A549 (cell line): ENCODE results near the gene GPAM. TPM values are rescaled to one million over a fixed set of nuclear protein-coding genes. Genes with fewer than 3 reads are reported as not detected.

Experiments
- ATAC-seq, 2 experiments: fragments of 200-7000 bp in 1 of 2; fragments of >200 bp in 1 of 2; cut with Nextera tagmentation in 1 of 2; cut with Tn5 transposase in 1 of 2; 3 replicates each; pipeline versions ENCODE4 v1.8.0 to v1.9.1; 2018 to 2020; ENCODE audit warnings: mild to moderate bottlenecking in 1 of 2, moderate library complexity in 1 of 2
- CTCF ChIA-PET: fragments of 300-600 bp; sonication (Branson Sonifier 250); formaldehyde crosslinking; extraction: SDS; loops from one replicate; lab custom pipeline; 2021; ENCODE audit warnings: antibody characterized with exemption, inconsistent platforms; lab: Yijun Ruan, JAX
- POLR2A ChIA-PET: fragments of 350-600 bp; formaldehyde crosslinking; extraction: SDS; loops from one replicate; lab custom pipeline; 2021; ENCODE audit warnings: antibody characterized with exemption, inconsistent platforms; lab: Yijun Ruan, JAX
- DNase-seq, 2 experiments: peaks; one replicate each; pipeline versions ENCODE4 v3.0.0 to v3.0.0-alpha.2; 2011 to 2016; ENCODE audit warnings: low read depth in 1 of 2, low spot score in 1 of 2
- FAIRE-seq: peaks from 2 replicates; lab custom pipeline; 2011; peaks lifted over from hg19 to GRCh38; lab: Jason Lieb, UNC
- H3K27ac ChIP-seq, 2 experiments: fragments of >200 bp; sonication (Bioruptor Twin); formaldehyde crosslinking; 3 replicates each; pipeline ENCODE4 v1.5.1; 2016 to 2017
- H3K4me1 ChIP-seq: fragments of >200 bp; sonication (Bioruptor Twin); formaldehyde crosslinking; 3 replicates; pipeline ENCODE4 v1.6.1; 2016
- H3K4me2 ChIP-seq: fragments of >200 bp; sonication (Bioruptor Twin); formaldehyde crosslinking; 3 replicates; pipeline ENCODE4 v1.6.1; 2016
- H3K4me3 ChIP-seq: fragments of >200 bp; sonication (Bioruptor Twin); formaldehyde crosslinking; 3 replicates; pipeline ENCODE4 v1.5.1; 2016
- H3K9me3 ChIP-seq: fragments of >200 bp; sonication (Bioruptor Twin); formaldehyde crosslinking; 3 replicates; pipeline ENCODE4 v1.6.1; 2016
- CBX8 ChIP-seq: fragments of 200-600 bp; sonication (generic); IDR thresholded peaks from 2 replicates; pipeline ENCODE4 v1.6.1; 2016
- CHD2 ChIP-seq: fragments of 150-350 bp; IDR thresholded peaks from 2 replicates; pipeline ENCODE4 v1.6.1; 2014; ENCODE audit warnings: low read length; ENCODE audit not compliant: partially characterized antibody
- EHMT2 ChIP-seq: fragments of 200-600 bp; sonication (generic); IDR thresholded peaks from 2 replicates; pipeline ENCODE4 v1.6.1; 2016; ENCODE audit warnings: antibody characterized with exemption, low read depth, mild to moderate bottlenecking, moderate library complexity
- EP300 ChIP-seq, 2 experiments: fragments of >200 bp; sonication (Bioruptor Twin); formaldehyde crosslinking; IDR thresholded peaks; 2 replicates in 1 of 2; 3 replicates in 1 of 2; pipeline ENCODE4 v1.6.1; 2016 to 2017
- FOXS1 ChIP-seq: fragments of 250-450 bp; sonication (Bioruptor Pico); IDR thresholded peaks from 2 replicates; pipeline ENCODE4 v1.5.0; 2020; ENCODE audit warnings: mild to moderate bottlenecking, moderate library complexity
- HOXA7 ChIP-seq: fragments of 250-450 bp; sonication (Bioruptor Pico); IDR thresholded peaks from 2 replicates; pipeline ENCODE4 v1.5.0; 2020; ENCODE audit warnings: mild to moderate bottlenecking, moderate library complexity
- HOXB13 ChIP-seq: fragments of 250-450 bp; sonication (Bioruptor Pico); IDR thresholded peaks from 2 replicates; pipeline ENCODE4 v1.5.0; 2020; ENCODE audit warnings: low read depth, mild to moderate bottlenecking, moderate library complexity
- PBX3 ChIP-seq: IDR thresholded peaks from 2 replicates; pipeline ENCODE4 v1.6.1; 2012
- RAD21 ChIP-seq, 2 experiments: fragments of >200 bp in 1 of 2; sonication (Bioruptor Twin) in 1 of 2; formaldehyde crosslinking in 1 of 2; IDR thresholded peaks in 1 of 2; conservative IDR thresholded peaks in 1 of 2; 2 replicates in 1 of 2; 3 replicates in 1 of 2; pipeline ENCODE4 v1.6.1; 2012 to 2018; ENCODE audit warnings: inconsistent platforms in 1 of 2
- RNF2 ChIP-seq: fragments of 200-600 bp; sonication (generic); IDR thresholded peaks from 2 replicates; pipeline ENCODE4 v1.6.1; 2016; ENCODE audit warnings: low read depth, mild to moderate bottlenecking, antibody characterized with exemption, moderate library complexity, borderline replicate concordance
- SMC3 ChIP-seq: fragments of >200 bp; sonication (Bioruptor Twin); formaldehyde crosslinking; IDR thresholded peaks from 3 replicates; pipeline ENCODE4 v1.6.1; 2018; ENCODE audit warnings: inconsistent platforms
- ZFP36 ChIP-seq: fragments of 450-650 bp; IDR thresholded peaks from 2 replicates; pipeline ENCODE4 v1.6.1; 2014; ENCODE audit warnings: borderline replicate concordance; ENCODE audit not compliant: partially characterized antibody
- WGBS: methylation state at CpG from one replicate; pipeline ENCODE4 v1.1.6; 2017; ENCODE audit errors: missing lambda C conversion rate; 5-methylcytosine and 5-hydroxymethylcytosine counted together
- polyA plus RNA-seq, 4 experiments: library from polyadenylated mRNA; depleted of rRNA in 3 of 4; stranded (reverse); fragments of >200 nt; fragmentation: RNase III in 1 of 4; extraction: RNeasy Plus Mini Kit Qiagen cat#74134 plus additional on column Dnase treatment in 1 of 4; gene quantifications; 2 replicates in 3 of 4; 3 replicates in 1 of 4; pipeline ENCODE4 v1.2.3, GENCODE V29; 2011 to 2017
- TF ChIP-seq, protein P1 (sequence below): fragments of >200 bp; sonication (Bioruptor Twin); formaldehyde crosslinking; IDR thresholded peaks from 3 replicates; pipeline ENCODE4 v1.5.1; 2016
- TF ChIP-seq, protein P2 (sequence below): fragments of >200 bp; sonication (Bioruptor Twin); formaldehyde crosslinking; IDR thresholded peaks from 3 replicates; pipeline ENCODE4 v1.6.1; 2016
- TF ChIP-seq, protein P3 (sequence below): fragments of 200-600 bp; sonication (generic); IDR thresholded peaks from 2 replicates; pipeline ENCODE4 v1.6.1; 2016; ENCODE audit warnings: antibody characterized with exemption, mild to moderate bottlenecking, moderate library complexity

GPAM gene
- polyA plus RNA-seq, 2 of the 4 experiments (the other 2 are of a cell fraction) = 5.7 to 13.3 TPM

- no peaks in the 10 kb centered on the region for H3K4me1 ChIP-seq
- WGBS = 54% methylated on average over 13 of the region's 13 CpGs
- POLR2A ChIA-PET = interaction anchor here (0.6 to 1.2 kb wide), 2 partner anchors 46 to 297 kb away, joined by 3 read pairs; partner anchors contain the start of gene GPAM
- CTCF ChIA-PET = interaction anchor here (0.6 to 7.1 kb wide), 47 partner anchors 8 to 1827 kb away, joined by 3 to 60 read pairs (median 3); partner anchors contain the start of genes ADRA2A, GPAM, VTI1A and ZDHHC6
- FAIRE-seq = no peak
- no peak overlapping the region for H3K4me2 ChIP-seq
- peak; percentile 74 to 88 for ATAC-seq
- no peak overlapping the region for H3K27ac ChIP-seq
- H3K4me3 ChIP-seq = no peak overlapping the region
- peak; percentile 60 to 87 for DNase-seq
- no peaks in the 10 kb centered on the region for H3K9me3 ChIP-seq
- no peak for TF ChIP-seq EP300 (IDR thresholded peaks at IDR 0.05)
- TF ChIP-seq PBX3 = no peak
- no peak for TF ChIP-seq HOXB13
- TF ChIP-seq, protein P1, sequence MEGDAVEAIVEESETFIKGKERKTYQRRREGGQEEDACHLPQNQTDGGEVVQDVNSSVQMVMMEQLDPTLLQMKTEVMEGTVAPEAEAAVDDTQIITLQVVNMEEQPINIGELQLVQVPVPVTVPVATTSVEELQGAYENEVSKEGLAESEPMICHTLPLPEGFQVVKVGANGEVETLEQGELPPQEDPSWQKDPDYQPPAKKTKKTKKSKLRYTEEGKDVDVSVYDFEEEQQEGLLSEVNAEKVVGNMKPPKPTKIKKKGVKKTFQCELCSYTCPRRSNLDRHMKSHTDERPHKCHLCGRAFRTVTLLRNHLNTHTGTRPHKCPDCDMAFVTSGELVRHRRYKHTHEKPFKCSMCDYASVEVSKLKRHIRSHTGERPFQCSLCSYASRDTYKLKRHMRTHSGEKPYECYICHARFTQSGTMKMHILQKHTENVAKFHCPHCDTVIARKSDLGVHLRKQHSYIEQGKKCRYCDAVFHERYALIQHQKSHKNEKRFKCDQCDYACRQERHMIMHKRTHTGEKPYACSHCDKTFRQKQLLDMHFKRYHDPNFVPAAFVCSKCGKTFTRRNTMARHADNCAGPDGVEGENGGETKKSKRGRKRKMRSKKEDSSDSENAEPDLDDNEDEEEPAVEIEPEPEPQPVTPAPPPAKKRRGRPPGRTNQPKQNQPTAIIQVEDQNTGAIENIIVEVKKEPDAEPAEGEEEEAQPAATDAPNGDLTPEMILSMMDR = peak; percentile 75
- no peak for TF ChIP-seq RNF2
- peak; percentile 61 for TF ChIP-seq SMC3
- peak; percentile 75 to 84 for TF ChIP-seq RAD21 (conservative IDR thresholded peaks at IDR 0.05 in 1 of 2, IDR thresholded peaks at IDR 0.05 in 1 of 2)
These were observed 46.2 kb downstream of the GPAM start for GRCh38 chr10:112137154-112137987.

GRCh38 chr10:112136486-112137153 lies 46.9 kb downstream of the GPAM start:
- ATAC-seq (no peak), DNase-seq (no peak), FAIRE-seq (no peak)
- Histone ChIP-seq H3K4me3 (no peak overlapping the region), H3K9me3 (no peaks in the 10 kb centered on the region), H3K4me2 (no peak overlapping the region), H3K4me1 (no peaks in the 10 kb centered on the region), H3K27ac (no peak overlapping the region)
- no peak for TF ChIP-seq SMC3
- TF ChIP-seq, protein P2, sequence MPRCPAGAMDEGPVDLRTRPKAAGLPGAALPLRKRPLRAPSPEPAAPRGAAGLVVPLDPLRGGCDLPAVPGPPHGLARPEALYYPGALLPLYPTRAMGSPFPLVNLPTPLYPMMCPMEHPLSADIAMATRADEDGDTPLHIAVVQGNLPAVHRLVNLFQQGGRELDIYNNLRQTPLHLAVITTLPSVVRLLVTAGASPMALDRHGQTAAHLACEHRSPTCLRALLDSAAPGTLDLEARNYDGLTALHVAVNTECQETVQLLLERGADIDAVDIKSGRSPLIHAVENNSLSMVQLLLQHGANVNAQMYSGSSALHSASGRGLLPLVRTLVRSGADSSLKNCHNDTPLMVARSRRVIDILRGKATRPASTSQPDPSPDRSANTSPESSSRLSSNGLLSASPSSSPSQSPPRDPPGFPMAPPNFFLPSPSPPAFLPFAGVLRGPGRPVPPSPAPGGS = no peak
- no peak for TF ChIP-seq FOXS1 (CRISPR knock-in tag)
- no peak for TF ChIP-seq CHD2
- no peak for TF ChIP-seq HOXA7 (CRISPR knock-in tag)
- TF ChIP-seq CBX8 = no peak
- TF ChIP-seq ZFP36 = no peak
- no peak for TF ChIP-seq EHMT2
- TF ChIP-seq, protein P3, sequence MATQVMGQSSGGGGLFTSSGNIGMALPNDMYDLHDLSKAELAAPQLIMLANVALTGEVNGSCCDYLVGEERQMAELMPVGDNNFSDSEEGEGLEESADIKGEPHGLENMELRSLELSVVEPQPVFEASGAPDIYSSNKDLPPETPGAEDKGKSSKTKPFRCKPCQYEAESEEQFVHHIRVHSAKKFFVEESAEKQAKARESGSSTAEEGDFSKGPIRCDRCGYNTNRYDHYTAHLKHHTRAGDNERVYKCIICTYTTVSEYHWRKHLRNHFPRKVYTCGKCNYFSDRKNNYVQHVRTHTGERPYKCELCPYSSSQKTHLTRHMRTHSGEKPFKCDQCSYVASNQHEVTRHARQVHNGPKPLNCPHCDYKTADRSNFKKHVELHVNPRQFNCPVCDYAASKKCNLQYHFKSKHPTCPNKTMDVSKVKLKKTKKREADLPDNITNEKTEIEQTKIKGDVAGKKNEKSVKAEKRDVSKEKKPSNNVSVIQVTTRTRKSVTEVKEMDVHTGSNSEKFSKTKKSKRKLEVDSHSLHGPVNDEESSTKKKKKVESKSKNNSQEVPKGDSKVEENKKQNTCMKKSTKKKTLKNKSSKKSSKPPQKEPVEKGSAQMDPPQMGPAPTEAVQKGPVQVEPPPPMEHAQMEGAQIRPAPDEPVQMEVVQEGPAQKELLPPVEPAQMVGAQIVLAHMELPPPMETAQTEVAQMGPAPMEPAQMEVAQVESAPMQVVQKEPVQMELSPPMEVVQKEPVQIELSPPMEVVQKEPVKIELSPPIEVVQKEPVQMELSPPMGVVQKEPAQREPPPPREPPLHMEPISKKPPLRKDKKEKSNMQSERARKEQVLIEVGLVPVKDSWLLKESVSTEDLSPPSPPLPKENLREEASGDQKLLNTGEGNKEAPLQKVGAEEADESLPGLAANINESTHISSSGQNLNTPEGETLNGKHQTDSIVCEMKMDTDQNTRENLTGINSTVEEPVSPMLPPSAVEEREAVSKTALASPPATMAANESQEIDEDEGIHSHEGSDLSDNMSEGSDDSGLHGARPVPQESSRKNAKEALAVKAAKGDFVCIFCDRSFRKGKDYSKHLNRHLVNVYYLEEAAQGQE = no peak
- CTCF ChIA-PET = interaction anchor here (0.6 to 7.1 kb wide), 37 partner anchors 9 to 1826 kb away, joined by 3 to 60 read pairs (median 4); partner anchors contain the start of genes ADRA2A, GPAM, VTI1A and ZDHHC6
- POLR2A ChIA-PET = interaction anchor here (0.6 kb wide), 1 partner anchor 298 kb away, joined by 3 read pairs; no protein-coding TSS in a partner anchor
- 64% methylated on average over 4 of the region's 5 CpGs for WGBS
